T-helper 1 cell treated with Interleukin-12 subunit alpha and Interleukin-12 subunit beta and Interleukin-4 antibody, amounts not matched to agents 30 ng/mL and 1 ng/mL, for 36 hours (primary cell): ENCODE measurements around the gene PSME1. TPM values are rescaled to one million over a fixed set of nuclear protein-coding genes. Genes with fewer than 3 reads are reported as not detected.

Experiments
- intact Hi-C: fragments of 100-400 bp; cut with micrococcal nuclease; formaldehyde crosslinking; loops from one replicate; pipeline ENCODE4 v1.15.1; 2024
- total RNA-seq: library from RNA; stranded (reverse); gene quantifications from 2 replicates; pipeline ENCODE4 v1.2.3, GENCODE V29; 2022

Gene PSME1
- total RNA-seq, 1 donor from 2014 or later, result 567 TPM

GRCh38 chr14:24144451-24144850 lies 8.5 kb downstream of the PSME1 start:
- intact Hi-C loops, result loop anchor here (10.0 kb wide), 3 partner anchors 590 to 1230 kb away; partner anchors contain the start of genes BCL2L2, PPP1R3E, RBM23 and THTPA

- intact Hi-C loops, result loop anchor here (10.0 kb wide), 3 partner anchors 590 to 1230 kb away; partner anchors contain the start of genes BCL2L2, PPP1R3E, RBM23 and THTPA
These were observed 9.2 kb downstream of the PSME1 start for GRCh38 chr14:24145219-24145618.

GRCh38 chr14:24145690-24146452 lies 9.9 kb downstream of the PSME1 start:
- intact Hi-C loops, result loop anchor here (1.0 to 10.0 kb wide), 10 partner anchors 10 to 1231 kb away; partner anchors contain the start of genes BCL2L2, CHMP4A, DHRS1 and IPO4

GRCh38 chr14:24146453-24146977 lies 10.5 kb downstream of the PSME1 start, which contains the start of gene PSME2:
PSME2 (minus strand) TSS chr14:24146610; CDS start chr14:24146581, 29 bp downstream.
- intact Hi-C loops, result loop anchor here (1.0 to 10.0 kb wide), 10 partner anchors 10 to 1232 kb away; partner anchors contain the start of genes BCL2L2, CHMP4A, DHRS1 and IPO4

GRCh38 chr14:24146978-24147760 lies 11.2 kb downstream of the PSME1 start, which contains the start of gene RNF31:
RNF31 (plus strand) TSS chr14:24147498; CDS start chr14:24147699, 201 bp downstream.
- intact Hi-C loops, result loop anchor here (1.0 to 10.0 kb wide), 20 partner anchors 11 to 1232 kb away; partner anchors contain the start of genes BCL2L2, CHMP4A, DCAF11 and DHRS1

GRCh38 chr14:24147761-24148428 lies 11.9 kb downstream of the PSME1 start:
- intact Hi-C loops, result loop anchor here (1.0 to 10.0 kb wide), 14 partner anchors 13 to 1233 kb away; partner anchors contain the start of genes BCL2L2, DCAF11, DHRS4L2 and GMPR2

GRCh38 chr14:24149302-24149969 lies 13.4 kb downstream of the PSME1 start:
- intact Hi-C loops, result loop anchor here (10.0 kb wide), 3 partner anchors 595 to 1235 kb away; partner anchors contain the start of genes BCL2L2, PPP1R3E, RBM23 and THTPA

- intact Hi-C loops, result no loop called here
These were observed 14.1 kb downstream of the PSME1 start for GRCh38 chr14:24150061-24150460.

GRCh38 chr14:24150567-24150966 lies 14.6 kb downstream of the PSME1 start:
- intact Hi-C loops, result no loop called here

- intact Hi-C loops, result no loop called here
These were observed 15.0 kb downstream of the PSME1 start for GRCh38 chr14:24150993-24151392.

GRCh38 chr14:24151404-24152080 lies 15.5 kb downstream of the PSME1 start:
- intact Hi-C loops, result no loop called here

GRCh38 chr14:24155100-24155499 lies 19.1 kb downstream of the PSME1 start:
- intact Hi-C loops, result no loop called here

GRCh38 chr14:24156840-24157239 lies 20.8 kb downstream of the PSME1 start:
- intact Hi-C loops, result no loop called here

- intact Hi-C loops, result no loop called here
These were observed 21.3 kb downstream of the PSME1 start for GRCh38 chr14:24157331-24157730.

- intact Hi-C loops, result no loop called here
These were observed 23.9 kb downstream of the PSME1 start for GRCh38 chr14:24159777-24160498.

- intact Hi-C loops, result no loop called here
These were observed 24.5 kb downstream of the PSME1 start for GRCh38 chr14:24160499-24160849.

- intact Hi-C loops, result loop anchor here (1.0 kb wide), 16 partner anchors 10 to 171 kb away; partner anchors contain the start of genes CHMP4A, EMC9, GMPR2 and IPO4
These were observed 25.1 kb downstream of the PSME1 start, which contains the start of gene IRF9 for GRCh38 chr14:24160850-24161804. IRF9 (plus strand) TSS chr14:24161265; CDS start chr14:24162145, 880 bp downstream.
